OCI-LY7 (cell line): ENCODE measurements around the gene GPR142. TPM values are rescaled to one million over a fixed set of nuclear protein-coding genes. Genes with fewer than 3 reads are reported as not detected.

Source experiments
- BruUV-seq: library from RNA; stranded (reverse); fragments of 400-500 nt; replicated peaks from 2 replicates; lab custom pipeline; 2021; lab: Mats Ljungman, UMichigan
- CTCF ChIA-PET: fragments of 300-600 bp; sonication (Branson Sonifier 250); formaldehyde crosslinking; loops from one replicate; lab custom pipeline; 2022; ENCODE audit warnings: antibody characterized with exemption; ENCODE audit not compliant: unreplicated experiment; lab: Charles Lee
- POLR2A ChIA-PET: fragments of 300-600 bp; sonication (Branson Sonifier 250); formaldehyde crosslinking; loops from one replicate; lab custom pipeline; 2022; ENCODE audit warnings: antibody characterized with exemption; lab: Charles Lee
- DNase-seq: peaks from one replicate; pipeline ENCODE4 v3.0.0-alpha.2; 2015; ENCODE audit warnings: low spot score
- H2AFZ ChIP-seq: fragments of 200-600 bp; sonication (generic), shearing (Covaris generic); 2 replicates; pipeline ENCODE4 v1.6.1; 2014; ENCODE audit warnings: mild to moderate bottlenecking, antibody characterized with exemption, low read length, moderate library complexity
- H3K27ac ChIP-seq: fragments of 200-600 bp; sonication (generic); 2 replicates; pipeline ENCODE4 v1.5.1; 2014; ENCODE audit warnings: mixed run types, low read depth, mild to moderate bottlenecking, moderate library complexity, low read length, inconsistent platforms; ENCODE audit not compliant: poor library complexity, severe bottlenecking
- H3K36me3 ChIP-seq: fragments of 200-600 bp; sonication (generic); 2 replicates; pipeline ENCODE4 v1.6.1; 2014; ENCODE audit warnings: mild to moderate bottlenecking, antibody characterized with exemption, low read length, moderate library complexity, mixed read lengths; ENCODE audit not compliant: insufficient read depth
- H3K4me1 ChIP-seq: fragments of 200-600 bp; sonication (generic); 2 replicates; pipeline ENCODE4 v1.5.1; 2014; ENCODE audit warnings: mild to moderate bottlenecking, low read length; ENCODE audit not compliant: insufficient read depth, poor library complexity, severe bottlenecking
- H3K4me2 ChIP-seq: fragments of 200-600 bp; sonication (generic); 2 replicates; pipeline ENCODE4 v1.6.1; 2014; ENCODE audit warnings: mild to moderate bottlenecking, low read length
- H3K4me3 ChIP-seq: fragments of 200-600 bp; sonication (generic); 2 replicates; pipeline ENCODE4 v1.5.1; 2014; ENCODE audit warnings: mild to moderate bottlenecking, low read depth, low read length; ENCODE audit not compliant: poor library complexity, severe bottlenecking
- H3K79me2 ChIP-seq: fragments of 200-600 bp; sonication (generic); 2 replicates; pipeline ENCODE4 v1.6.1; 2016; ENCODE audit warnings: low read depth, mild to moderate bottlenecking, low read length, moderate library complexity, mixed read lengths; ENCODE audit not compliant: insufficient read depth
- H3K9me2 ChIP-seq: fragments of 200-600 bp; sonication (generic); 2 replicates; pipeline ENCODE4 v1.6.1; 2016; ENCODE audit warnings: mild to moderate bottlenecking, low read length, mixed read lengths; ENCODE audit not compliant: insufficient read depth
- H3K9me3 ChIP-seq: fragments of 200-600 bp; sonication (generic); 2 replicates; pipeline ENCODE4 v1.6.1; 2014; ENCODE audit warnings: mild to moderate bottlenecking, mixed run types, low read length, mixed read lengths
- H4K20me1 ChIP-seq: fragments of 200-600 bp; sonication (generic); 2 replicates; pipeline ENCODE4 v1.6.1; 2014; ENCODE audit warnings: mild to moderate bottlenecking, antibody characterized with exemption, low read length, moderate library complexity, mixed read lengths; ENCODE audit not compliant: insufficient read depth
- EZH2phosphoT487 ChIP-seq: fragments of 200-600 bp; sonication (generic); IDR thresholded peaks from 2 replicates; pipeline ENCODE4 v1.6.1; 2018; ENCODE audit warnings: low read depth, borderline replicate concordance, mild to moderate bottlenecking, mixed run types, antibody characterized with exemption, low read length, moderate library complexity, mixed read lengths
- intact Hi-C: fragments of 100-400 bp; cut with micrococcal nuclease; formaldehyde crosslinking; loops from one replicate; pipeline ENCODE4 v1.10.0; 2022; ENCODE audit not compliant: unreplicated experiment
- small RNA-seq: library from RNA; depleted of rRNA; stranded (forward); fragments of <200 nt; gene quantifications from one replicate; pipeline ENCODE3, GENCODE V24; 2014
- total RNA-seq, 2 experiments: library from RNA; depleted of rRNA in 1 of 2; stranded (reverse); fragments of >200 nt in 1 of 2; shearing (Covaris generic) in 1 of 2; gene quantifications; 2 replicates each; pipeline ENCODE4 v1.2.3, GENCODE V29; 2014 to 2022
- TF ChIP-seq, protein P1 (sequence below): fragments of 200-600 bp; sonication (generic); conservative IDR thresholded peaks from 2 replicates; pipeline ENCODE4 v1.5.1; 2014; ENCODE audit warnings: mild to moderate bottlenecking, antibody characterized with exemption, low read length, moderate library complexity, mixed read lengths

GPR142 gene
- total RNA-seq, 2 experiments from 2014 or later = not detected

GRCh38 chr17:74419928-74420411 lies 52.7 kb downstream of the GPR142 start:
- Histone ChIP-seq H4K20me1 (no peaks in the 10 kb centered on the region), H3K36me3 (no peaks in the 10 kb centered on the region), H3K4me3 (no peak overlapping the region), H3K79me2 (no peaks in the 10 kb centered on the region), H3K4me2 (no peak overlapping the region), H3K4me1 (peaks cover 20% of the 10 kb centered on the region), H3K9me3 (no peaks in the 10 kb centered on the region), H3K27ac (no peak overlapping the region), H2AFZ (no peak overlapping the region), H3K9me2 (no peaks in the 10 kb centered on the region)
- POLR2A ChIA-PET = interaction anchor here (0.7 kb wide), 1 partner anchor 16 kb away, joined by 3 read pairs; no protein-coding TSS in a partner anchor
- no peak for DNase-seq
- intact Hi-C loops = no loop called here
- no peak for TF ChIP-seq EZH2phosphoT487
- TF ChIP-seq, protein P1, sequence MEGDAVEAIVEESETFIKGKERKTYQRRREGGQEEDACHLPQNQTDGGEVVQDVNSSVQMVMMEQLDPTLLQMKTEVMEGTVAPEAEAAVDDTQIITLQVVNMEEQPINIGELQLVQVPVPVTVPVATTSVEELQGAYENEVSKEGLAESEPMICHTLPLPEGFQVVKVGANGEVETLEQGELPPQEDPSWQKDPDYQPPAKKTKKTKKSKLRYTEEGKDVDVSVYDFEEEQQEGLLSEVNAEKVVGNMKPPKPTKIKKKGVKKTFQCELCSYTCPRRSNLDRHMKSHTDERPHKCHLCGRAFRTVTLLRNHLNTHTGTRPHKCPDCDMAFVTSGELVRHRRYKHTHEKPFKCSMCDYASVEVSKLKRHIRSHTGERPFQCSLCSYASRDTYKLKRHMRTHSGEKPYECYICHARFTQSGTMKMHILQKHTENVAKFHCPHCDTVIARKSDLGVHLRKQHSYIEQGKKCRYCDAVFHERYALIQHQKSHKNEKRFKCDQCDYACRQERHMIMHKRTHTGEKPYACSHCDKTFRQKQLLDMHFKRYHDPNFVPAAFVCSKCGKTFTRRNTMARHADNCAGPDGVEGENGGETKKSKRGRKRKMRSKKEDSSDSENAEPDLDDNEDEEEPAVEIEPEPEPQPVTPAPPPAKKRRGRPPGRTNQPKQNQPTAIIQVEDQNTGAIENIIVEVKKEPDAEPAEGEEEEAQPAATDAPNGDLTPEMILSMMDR = no peak
- no TSS peak for BruUV-seq
- CTCF ChIA-PET = no interaction called here

Small RNAs within 50 kb of the gene (small RNA-seq; reads per million reads assigned to genes)
- 2.7 reads per million, percentile 83 among the genes with 10 or more reads in this experiment for gene RNA5SP448

Other genes with a start within 250 kb of the GPR142 start
- 4,732 and 5,467 TPM in 2 replicates for gene RPL38, start 163.8 kb upstream of the GPR142 start, total RNA-seq (2014; rRNA removed; shearing (Covaris generic))
- 1,845 and 1,913 TPM in 2 replicates for gene RPL38, start 163.8 kb upstream of the GPR142 start, total RNA-seq (2022)
- gene TTYH2, start 153.9 kb upstream of the GPR142 start, total RNA-seq (2014; rRNA removed; shearing (Covaris generic)) = 1.7 and 3.1 TPM in 2 replicates
- gene TTYH2, start 153.9 kb upstream of the GPR142 start, total RNA-seq (2022) = 3.8 and 4.3 TPM in 2 replicates
- not detected in 2 replicates for gene DNAI2, start 93.3 kb upstream of the GPR142 start, total RNA-seq (2014; rRNA removed; shearing (Covaris generic))
- gene DNAI2, start 93.3 kb upstream of the GPR142 start, total RNA-seq (2022) = not detected in 2 replicates
- gene KIF19, start 41.3 kb upstream of the GPR142 start, total RNA-seq (2014; rRNA removed; shearing (Covaris generic)) = not detected in 2 replicates
- not detected in 2 replicates for gene KIF19, start 41.3 kb upstream of the GPR142 start, total RNA-seq (2022)
- gene BTBD17, start 5.6 kb upstream of the GPR142 start, total RNA-seq (2014; rRNA removed; shearing (Covaris generic)) = not detected in 2 replicates
- not detected in 2 replicates for gene BTBD17, start 5.6 kb upstream of the GPR142 start, total RNA-seq (2022)
- 9.4 and 19.5 TPM in 2 replicates for gene GPRC5C, start 64.6 kb downstream of the GPR142 start, total RNA-seq (2014; rRNA removed; shearing (Covaris generic))
- gene GPRC5C, start 64.6 kb downstream of the GPR142 start, total RNA-seq (2022) = 1.1 and 2.0 TPM in 2 replicates
- 6.7 and 7.4 TPM in 2 replicates for gene CD300A, start 99.1 kb downstream of the GPR142 start, total RNA-seq (2014; rRNA removed; shearing (Covaris generic))
- gene CD300A, start 99.1 kb downstream of the GPR142 start, total RNA-seq (2022) = 1.8 and 3.5 TPM in 2 replicates
- not detected in 2 replicates for gene CD300LB, start 164.0 kb downstream of the GPR142 start, total RNA-seq (2014; rRNA removed; shearing (Covaris generic))
- not detected in 2 replicates for gene CD300LB, start 164.0 kb downstream of the GPR142 start, total RNA-seq (2022)
- gene CD300C, start 178.6 kb downstream of the GPR142 start, total RNA-seq (2014; rRNA removed; shearing (Covaris generic)) = not detected in 2 replicates
- gene CD300C, start 178.6 kb downstream of the GPR142 start, total RNA-seq (2022) = not detected in 2 replicates
- gene CD300H, start 200.0 kb downstream of the GPR142 start, total RNA-seq (2014; rRNA removed; shearing (Covaris generic)) = not detected in 2 replicates
- not detected in 2 replicates for gene CD300H, start 200.0 kb downstream of the GPR142 start, total RNA-seq (2022)
- not detected in 2 replicates for gene CD300LD, start 224.8 kb downstream of the GPR142 start, total RNA-seq (2014; rRNA removed; shearing (Covaris generic))
- gene CD300LD, start 224.8 kb downstream of the GPR142 start, total RNA-seq (2022) = not detected in 2 replicates